Fibroblast of the aortic adventitia (primary cell): Measurements from ENCODE around the gene DNMT3A. TPM values are rescaled to one million over a fixed set of nuclear protein-coding genes. Genes with fewer than 3 reads are reported as not detected.

Experiments
- DNase-seq: peaks from one replicate; pipeline ENCODE4 v3.0.0-alpha.2; 2010; ENCODE audit warnings: low read depth
- H3K4me3 ChIP-seq: 2 replicates; pipeline ENCODE4 v1.5.1; 2011; ENCODE audit warnings: low read depth, mild to moderate bottlenecking, control low read depth, low read length, moderate library complexity
- total RNA-seq: library from RNA; depleted of rRNA; stranded (reverse); fragments of >200 nt; gene quantifications from 2 replicates; pipeline ENCODE4 v1.2.3, GENCODE V29; 2012; ENCODE audit warnings: low replicate concordance
- TF ChIP-seq, protein P1 (sequence below): IDR thresholded peaks from 2 replicates; pipeline ENCODE4 v1.5.1; 2011; ENCODE audit warnings: mild to moderate bottlenecking, low read length, control low read depth, inconsistent platforms; ENCODE audit not compliant: insufficient read depth

Gene DNMT3A
- total RNA-seq, 1 donor = 10.8 TPM

- DNase-seq = no peak
- no peak overlapping the region for H3K4me3 ChIP-seq
- TF ChIP-seq, protein P1, sequence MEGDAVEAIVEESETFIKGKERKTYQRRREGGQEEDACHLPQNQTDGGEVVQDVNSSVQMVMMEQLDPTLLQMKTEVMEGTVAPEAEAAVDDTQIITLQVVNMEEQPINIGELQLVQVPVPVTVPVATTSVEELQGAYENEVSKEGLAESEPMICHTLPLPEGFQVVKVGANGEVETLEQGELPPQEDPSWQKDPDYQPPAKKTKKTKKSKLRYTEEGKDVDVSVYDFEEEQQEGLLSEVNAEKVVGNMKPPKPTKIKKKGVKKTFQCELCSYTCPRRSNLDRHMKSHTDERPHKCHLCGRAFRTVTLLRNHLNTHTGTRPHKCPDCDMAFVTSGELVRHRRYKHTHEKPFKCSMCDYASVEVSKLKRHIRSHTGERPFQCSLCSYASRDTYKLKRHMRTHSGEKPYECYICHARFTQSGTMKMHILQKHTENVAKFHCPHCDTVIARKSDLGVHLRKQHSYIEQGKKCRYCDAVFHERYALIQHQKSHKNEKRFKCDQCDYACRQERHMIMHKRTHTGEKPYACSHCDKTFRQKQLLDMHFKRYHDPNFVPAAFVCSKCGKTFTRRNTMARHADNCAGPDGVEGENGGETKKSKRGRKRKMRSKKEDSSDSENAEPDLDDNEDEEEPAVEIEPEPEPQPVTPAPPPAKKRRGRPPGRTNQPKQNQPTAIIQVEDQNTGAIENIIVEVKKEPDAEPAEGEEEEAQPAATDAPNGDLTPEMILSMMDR = no peak
Measured at GRCh38 chr2:25377822-25378421, 36.2 kb upstream of the DNMT3A start.

DNA sequence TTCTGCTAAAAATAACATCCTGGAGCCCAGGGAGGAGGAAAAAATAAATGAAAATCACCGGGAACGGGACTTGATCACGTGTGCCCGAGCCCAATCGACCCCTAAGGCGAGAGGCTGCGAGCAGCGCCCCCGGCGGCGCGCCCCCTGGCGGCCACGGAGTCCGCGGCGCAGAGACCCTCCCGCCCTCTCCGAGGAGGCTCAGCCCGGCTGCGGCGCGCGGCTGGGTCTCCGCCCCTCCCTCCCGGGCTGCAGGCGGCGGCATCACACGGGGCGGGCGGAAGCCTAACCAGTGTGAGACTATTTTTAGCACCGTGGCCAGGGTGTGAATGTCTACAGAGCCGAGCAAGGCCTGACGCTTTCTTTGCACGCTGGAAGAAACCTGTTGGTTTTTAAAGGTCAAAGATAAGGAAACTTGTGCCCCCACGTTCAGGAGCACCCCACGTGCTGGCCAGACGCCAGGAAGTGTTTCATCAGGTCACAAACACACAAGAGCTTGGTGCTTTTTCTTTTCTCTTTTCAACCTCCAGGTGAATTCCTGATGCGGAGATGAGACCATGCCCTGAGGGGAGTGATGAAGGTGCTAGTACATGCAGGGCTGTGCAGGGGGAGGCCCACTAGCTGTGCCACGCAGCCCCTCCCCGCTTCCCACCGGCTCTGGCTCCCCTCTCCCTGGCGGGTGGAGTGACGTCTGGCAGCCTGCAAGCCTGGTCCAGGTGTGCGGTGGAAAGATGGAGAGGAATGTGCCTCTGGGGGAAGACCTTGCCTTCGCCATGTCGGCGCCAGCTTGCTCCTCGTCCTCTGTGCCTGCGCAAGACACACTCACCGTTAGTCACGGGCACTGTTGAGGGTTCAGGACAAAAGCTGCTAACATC, 35.3 kb upstream of the DNMT3A start:
- peak overlapping the region; percentile 39 for H3K4me3 ChIP-seq
- TF ChIP-seq, protein P1 = peak; percentile 53
- DNase-seq = peak; percentile 81

DNA sequence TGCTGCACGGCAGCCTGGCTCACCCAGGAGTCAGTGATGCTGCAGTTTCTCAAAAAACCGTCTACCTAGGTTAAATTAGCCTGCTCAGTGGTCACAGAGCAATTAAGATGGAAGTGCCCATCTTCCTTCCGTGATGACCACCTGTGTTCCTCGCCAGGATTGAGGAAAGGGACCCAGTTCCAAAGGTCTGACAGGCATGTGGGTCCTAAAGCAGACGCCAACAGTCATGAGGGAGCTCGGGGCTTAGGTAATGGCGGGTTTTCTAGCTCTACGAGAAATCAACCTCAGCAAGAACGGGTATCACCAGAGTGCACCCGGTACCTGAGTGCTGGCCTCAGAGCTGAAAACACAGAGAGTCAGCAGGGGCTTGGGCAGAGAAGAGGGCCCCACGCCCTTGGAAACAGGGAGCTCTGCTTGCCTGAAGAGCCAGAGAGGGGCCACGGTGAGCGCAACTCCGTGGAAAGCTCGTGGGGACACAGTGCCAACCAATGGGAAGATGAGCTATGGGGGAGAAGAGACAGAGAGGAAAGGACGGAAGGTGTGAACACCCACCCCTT, 34.3 kb upstream of the DNMT3A start:
- no peak overlapping the region for H3K4me3 ChIP-seq
- DNase-seq = no peak
- TF ChIP-seq, protein P1 = no peak

DNA sequence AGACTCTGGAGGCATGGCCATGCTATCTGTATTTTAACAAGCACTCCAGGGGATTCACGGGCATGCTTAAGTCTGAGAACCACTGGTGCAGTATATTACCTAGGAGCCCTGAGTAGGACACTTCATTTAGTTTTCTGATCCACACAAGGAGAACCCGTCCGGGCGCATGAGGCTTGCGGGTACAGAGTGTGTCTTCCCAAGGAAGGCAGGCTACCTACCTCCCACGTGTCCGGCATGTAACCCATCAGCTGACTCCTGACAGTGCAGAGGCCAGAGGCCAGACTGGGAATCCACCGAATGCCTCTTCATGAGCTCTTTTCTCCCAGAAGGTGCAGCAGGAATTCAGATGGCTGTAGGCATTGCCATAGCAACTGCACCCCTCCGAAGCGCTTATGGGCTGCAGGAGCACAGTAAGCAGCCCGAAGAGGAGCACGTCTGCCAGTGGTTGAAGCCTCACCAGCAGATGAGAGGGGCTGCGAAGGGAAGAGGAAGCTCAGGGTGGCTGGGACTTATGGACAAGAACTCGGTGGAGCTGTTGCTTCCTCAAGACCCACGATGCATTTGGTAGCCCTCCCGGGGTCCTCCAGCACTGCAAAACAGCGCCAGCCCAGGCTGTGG, 33.8 kb upstream of the DNMT3A start:
- DNase-seq = no peak
- H3K4me3 ChIP-seq = no peak overlapping the region
- TF ChIP-seq, protein P1 = no peak

DNA sequence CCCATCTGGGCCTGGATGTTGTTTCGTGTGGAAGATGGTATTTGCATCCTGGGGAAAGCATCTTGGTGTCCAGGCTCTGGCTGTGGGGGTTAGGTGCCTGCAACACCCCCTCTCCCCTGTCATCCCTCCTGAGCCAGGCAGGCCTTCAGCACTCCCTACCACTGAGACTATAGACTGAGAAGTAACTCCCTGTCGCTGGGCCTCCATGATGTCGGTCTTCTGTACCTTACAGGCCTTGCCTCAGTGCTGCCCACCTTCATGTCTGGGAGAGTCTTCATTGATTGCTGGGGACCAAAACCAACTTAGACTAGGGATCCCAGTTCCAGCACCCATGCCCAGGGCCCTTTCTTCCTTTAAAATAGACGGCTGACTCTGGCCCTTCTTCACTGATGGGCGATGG, 33.1 kb upstream of the DNMT3A start:
- no peak overlapping the region for H3K4me3 ChIP-seq
- DNase-seq = no peak
- TF ChIP-seq, protein P1 = no peak

DNA sequence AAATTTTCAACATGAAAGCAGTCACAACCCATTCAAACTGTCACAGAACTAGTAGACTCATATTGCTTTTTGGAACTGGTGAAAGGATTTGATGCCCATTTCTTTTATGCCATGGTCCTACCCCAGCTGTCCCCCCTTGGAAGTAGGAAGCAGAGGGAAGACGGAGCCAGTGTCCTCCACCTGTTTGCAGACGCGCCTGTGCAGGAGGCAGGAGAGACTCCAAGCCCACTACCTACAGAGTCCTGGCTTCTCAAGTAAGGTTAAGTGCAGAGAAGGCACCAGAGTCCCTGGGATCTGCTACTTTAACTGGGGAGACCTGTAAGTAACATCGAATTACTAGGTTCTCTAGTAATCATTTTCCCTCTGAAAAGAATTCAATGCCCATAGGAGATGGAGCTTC, 32.7 kb upstream of the DNMT3A start:
- TF ChIP-seq, protein P1 = no peak
- no peak overlapping the region for H3K4me3 ChIP-seq
- no peak for DNase-seq
